ENCODE data around the gene INSR.

The INSR gene

GRCh38 chr19:7294558-7295212, 471 bp upstream of the INSR start:
- peak; percentile 40 to 48 for DNase-seq

GRCh38 chr19:7292950-7293761, 1.1 kb downstream of the INSR start:
- no peak for DNase-seq

GRCh38 chr19:7292352-7292949, 1.8 kb downstream of the INSR start:
- no peak for DNase-seq

- no peak for DNase-seq
These were observed 5.2 kb downstream of the INSR start for GRCh38 chr19:7288977-7289376.

GRCh38 chr19:7288131-7288530, 6.1 kb downstream of the INSR start:
- DNase-seq, result no peak

GRCh38 chr19:7287722-7288121, 6.5 kb downstream of the INSR start:
- no peak for DNase-seq

- no peak for DNase-seq
These were observed 13.1 kb downstream of the INSR start for GRCh38 chr19:7280940-7281666.

- peak; percentile 50 to 62 for DNase-seq
These were observed 21.2 kb downstream of the INSR start for GRCh38 chr19:7272856-7273578.

GRCh38 chr19:7268705-7269098, 25.5 kb downstream of the INSR start:
- no peak for DNase-seq

GRCh38 chr19:7267792-7268704, 26.2 kb downstream of the INSR start:
- DNase-seq, result peak; percentile 84 to 90

- DNase-seq, result no peak
These were observed 27.4 kb downstream of the INSR start for GRCh38 chr19:7266832-7267231.

GRCh38 chr19:7265963-7266362, 28.3 kb downstream of the INSR start:
- no peak for DNase-seq

GRCh38 chr19:7264858-7265257, 29.4 kb downstream of the INSR start:
- DNase-seq, result no peak

GRCh38 chr19:7263521-7263920, 30.7 kb downstream of the INSR start:
- no peak for DNase-seq

GRCh38 chr19:7263066-7263465, 31.1 kb downstream of the INSR start:
- DNase-seq, result no peak

GRCh38 chr19:7262470-7262869, 31.7 kb downstream of the INSR start:
- no peak for DNase-seq

GRCh38 chr19:7260161-7260560, 34.1 kb downstream of the INSR start:
- no peak for DNase-seq

GRCh38 chr19:7258840-7259395, 35.3 kb downstream of the INSR start:
- no peak for DNase-seq

- DNase-seq, result no peak
These were observed 36.0 kb downstream of the INSR start for GRCh38 chr19:7258041-7258839.
